Nephron (organoid): ENCODE measurements around the gene UBA1.

Source experiments
- H3K27ac Mint-ChIP-seq, 3 experiments: 2 replicates each; pipeline ENCODE4 v1.8.0; 2020; ENCODE audit warnings: mixed read lengths in 3 of 3, mild to moderate bottlenecking in 2 of 3, moderate library complexity in 1 of 3
- H3K27me3 Mint-ChIP-seq: 2 replicates; pipeline ENCODE4 v1.8.0; 2021; ENCODE audit warnings: low read depth, mild to moderate bottlenecking, moderate library complexity, mixed read lengths
- H3K36me3 Mint-ChIP-seq: 2 replicates; pipeline ENCODE4 v1.8.0; 2020; ENCODE audit warnings: low read depth, mixed read lengths
- H3K4me1 Mint-ChIP-seq: 2 replicates; pipeline ENCODE4 v1.8.0; 2020; ENCODE audit warnings: mixed read lengths
- H3K4me3 Mint-ChIP-seq, 3 experiments: 2 replicates each; pipeline ENCODE4 v1.8.0; 2020; ENCODE audit warnings: mild to moderate bottlenecking in 3 of 3, mixed read lengths in 3 of 3, moderate library complexity in 2 of 3
- H3K9me3 Mint-ChIP-seq: 2 replicates; pipeline ENCODE4 v1.8.0; 2020; ENCODE audit warnings: mixed read lengths
- CTCF ChIP-seq, 3 experiments: fragments of 200-600 bp; sonication (generic); IDR thresholded peaks; one replicate each; pipeline ENCODE4 v1.5.0; 2021; ENCODE audit warnings: antibody characterized with exemption in 3 of 3; ENCODE audit not compliant: unreplicated experiment in 3 of 3

UBA1 gene

DNA sequence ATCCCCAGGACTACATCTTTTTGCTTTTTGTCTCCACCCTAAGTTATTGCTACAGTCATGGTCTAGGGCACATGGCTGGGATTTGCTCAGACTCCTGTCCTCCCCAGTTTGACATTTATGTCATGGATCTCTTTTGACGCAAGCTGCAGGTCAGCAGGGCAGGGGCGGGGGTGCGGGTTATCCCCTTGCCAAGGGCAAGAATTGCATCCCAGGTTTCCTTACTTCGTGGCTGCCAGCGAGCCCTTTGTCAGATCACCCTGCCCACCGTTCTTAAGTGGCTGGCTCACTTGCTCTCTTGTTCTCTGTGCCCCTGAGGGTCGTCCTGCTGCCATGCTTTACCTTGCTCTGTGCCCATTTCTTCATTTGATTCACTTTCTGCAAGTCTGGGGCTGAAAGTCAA is 21.1 kb upstream of the UBA1 start:
- Mint-ChIP-seq H3K36me3 (peaks cover 45% of the 10 kb centered on the region), H3K27me3 (no peaks in the 10 kb centered on the region), H3K4me1 (no peaks in the 10 kb centered on the region), H3K4me3 (no peak overlapping the region), H3K27ac (no peak overlapping the region), H3K9me3 (peaks cover 3% of the 10 kb centered on the region)
- TF ChIP-seq CTCF (IDR thresholded peaks at IDR 0.05; ENCODE audit: unreplicated experiment in 3 of 3) = no peak

- Mint-ChIP-seq H3K4me1 (no peaks in the 10 kb centered on the region), H3K27ac (no peak overlapping the region), H3K27me3 (no peaks in the 10 kb centered on the region), H3K9me3 (peaks cover 6% of the 10 kb centered on the region), H3K4me3 (no peak overlapping the region), H3K36me3 (peaks cover 50% of the 10 kb centered on the region)
- no peak for TF ChIP-seq CTCF (IDR thresholded peaks at IDR 0.05; ENCODE audit: unreplicated experiment in 3 of 3)
Observed at GRCh38 chrX:47172971-47173792, 20.4 kb upstream of the UBA1 start.

GRCh38 chrX:47174376-47174775 is 19.3 kb upstream of the UBA1 start:
- peaks cover 48% of the 10 kb centered on the region for H3K36me3 Mint-ChIP-seq
- no peak for TF ChIP-seq CTCF (IDR thresholded peaks at IDR 0.05; ENCODE audit: unreplicated experiment in 3 of 3)
- no peak overlapping the region for H3K4me3 Mint-ChIP-seq
- H3K27ac Mint-ChIP-seq = no peak overlapping the region
- H3K9me3 Mint-ChIP-seq = peaks cover 6% of the 10 kb centered on the region
- H3K27me3 Mint-ChIP-seq = no peaks in the 10 kb centered on the region
- no peaks in the 10 kb centered on the region for H3K4me1 Mint-ChIP-seq

DNA sequence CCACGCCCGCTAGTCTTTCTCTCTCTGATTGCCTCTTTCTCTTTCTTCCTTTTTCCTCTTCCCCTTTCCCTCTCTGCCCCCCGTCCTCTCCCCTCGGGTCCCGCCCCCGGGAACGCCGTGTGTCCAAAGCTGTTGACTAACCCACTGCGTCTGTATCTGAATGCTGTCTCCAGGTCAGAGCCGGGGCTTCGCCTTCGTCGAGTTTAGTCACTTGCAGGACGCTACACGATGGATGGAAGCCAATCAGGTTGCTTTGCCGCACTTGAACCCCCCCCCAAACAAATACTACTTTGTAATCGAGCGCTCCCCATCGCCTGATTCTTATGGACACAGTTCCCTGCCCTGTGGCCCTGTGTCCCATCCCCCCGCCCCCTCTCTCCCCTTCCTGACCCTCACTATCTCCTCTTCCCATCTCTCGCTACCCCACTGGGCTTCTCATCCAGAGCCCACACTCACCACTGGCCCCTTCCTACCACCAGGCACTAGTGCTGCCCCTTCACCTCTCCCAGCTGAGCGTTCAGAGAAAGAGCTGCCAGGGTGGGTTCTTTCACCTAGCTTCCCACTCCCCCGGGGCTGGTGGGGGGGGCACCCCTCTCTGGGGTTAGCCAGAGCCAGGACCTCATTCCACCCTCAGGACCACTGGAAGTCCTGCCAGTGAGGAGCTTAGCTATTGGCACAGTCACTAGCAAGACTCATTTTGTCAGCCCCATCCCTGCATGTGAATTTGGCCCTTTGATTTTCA is 18.6 kb upstream of the UBA1 start:
- TF ChIP-seq CTCF (IDR thresholded peaks at IDR 0.05; ENCODE audit: unreplicated experiment in 3 of 3) = no peak
- no peaks in the 10 kb centered on the region for H3K4me1 Mint-ChIP-seq
- no peaks in the 10 kb centered on the region for H3K27me3 Mint-ChIP-seq
- no peak overlapping the region for H3K4me3 Mint-ChIP-seq
- peaks cover 51% of the 10 kb centered on the region for H3K36me3 Mint-ChIP-seq
- no peak overlapping the region for H3K27ac Mint-ChIP-seq
- peaks cover 6% of the 10 kb centered on the region for H3K9me3 Mint-ChIP-seq

- Mint-ChIP-seq H3K27me3 (no peaks in the 10 kb centered on the region), H3K27ac (no peak overlapping the region), H3K36me3 (peaks cover 50% of the 10 kb centered on the region), H3K4me3 (no peak overlapping the region), H3K9me3 (peaks cover 6% of the 10 kb centered on the region), H3K4me1 (no peaks in the 10 kb centered on the region)
- no peak for TF ChIP-seq CTCF (IDR thresholded peaks at IDR 0.05; ENCODE audit: unreplicated experiment in 3 of 3)
Observed at GRCh38 chrX:47175588-47175980, 18.0 kb upstream of the UBA1 start.
